IPS-15b (cell line): ENCODE measurements around the gene RAP1GAP2.

Experiments used
- H3K27me3 ChIP-seq: one replicate; pipeline ENCODE4 v1.6.1; 2013; ENCODE audit warnings: low read length; ENCODE audit not compliant: control insufficient read depth, insufficient read depth
- H3K36me3 ChIP-seq: one replicate; pipeline ENCODE4 v1.6.1; 2013; ENCODE audit warnings: low read length; ENCODE audit not compliant: control insufficient read depth, insufficient read depth
- H3K4me1 ChIP-seq: one replicate; pipeline ENCODE4 v1.6.1; 2013; ENCODE audit warnings: mild to moderate bottlenecking, low read length; ENCODE audit not compliant: control insufficient read depth, insufficient read depth
- H3K4me3 ChIP-seq: one replicate; pipeline ENCODE4 v1.5.1; 2013; ENCODE audit warnings: low read depth, low read length
- H3K9ac ChIP-seq: one replicate; pipeline ENCODE4 v1.6.1; 2013; ENCODE audit warnings: low read depth, mild to moderate bottlenecking, low read length
- H3K9me3 ChIP-seq: one replicate; pipeline ENCODE4 v1.6.1; 2013; ENCODE audit warnings: mild to moderate bottlenecking, low read length; ENCODE audit not compliant: control insufficient read depth, insufficient read depth

The RAP1GAP2 gene

GRCh38 chr17:2898255-2898926, 102.2 kb downstream of the RAP1GAP2 start:
- Histone ChIP-seq H3K4me3 (no peak overlapping the region), H3K9me3 (no peaks in the 10 kb centered on the region), H3K27me3 (no peaks in the 10 kb centered on the region), H3K9ac (no peak overlapping the region), H3K4me1 (peaks cover under 1% of the 10 kb centered on the region), H3K36me3 (peaks cover 2% of the 10 kb centered on the region)

GRCh38 chr17:2899906-2900305, 103.7 kb downstream of the RAP1GAP2 start:
- no peaks in the 10 kb centered on the region for H3K9me3 ChIP-seq
- H3K36me3 ChIP-seq, result peaks cover 5% of the 10 kb centered on the region
- H3K4me3 ChIP-seq, result no peak overlapping the region
- H3K9ac ChIP-seq, result no peak overlapping the region
- H3K4me1 ChIP-seq, result peaks cover 6% of the 10 kb centered on the region
- H3K27me3 ChIP-seq, result no peaks in the 10 kb centered on the region

GRCh38 chr17:2900842-2901241, 104.6 kb downstream of the RAP1GAP2 start:
- Histone ChIP-seq H3K4me3 (no peak overlapping the region), H3K36me3 (peaks cover 11% of the 10 kb centered on the region), H3K9ac (no peak overlapping the region), H3K4me1 (peaks cover 6% of the 10 kb centered on the region), H3K9me3 (no peaks in the 10 kb centered on the region), H3K27me3 (no peaks in the 10 kb centered on the region)

DNA sequence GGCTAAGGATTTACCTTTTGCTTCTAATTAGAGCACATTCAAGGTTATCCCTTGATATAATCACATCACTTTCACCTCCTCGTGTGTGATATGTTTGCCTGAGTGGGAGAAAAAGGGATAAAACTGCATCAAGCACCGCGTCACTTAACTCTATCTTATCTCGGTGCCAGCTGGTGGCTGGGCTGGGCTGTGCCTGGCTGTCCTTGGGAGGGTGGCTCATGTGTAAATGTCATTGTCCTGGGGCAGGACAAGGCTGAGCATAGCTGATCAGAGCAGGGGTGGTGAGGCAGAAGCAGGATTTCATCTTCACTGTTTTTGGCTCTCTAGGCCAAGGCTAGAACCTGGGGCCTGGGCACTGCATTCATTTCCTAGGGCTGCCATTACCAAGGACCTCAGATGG, 105.3 kb downstream of the RAP1GAP2 start:
- Histone ChIP-seq H3K36me3 (peaks cover 16% of the 10 kb centered on the region), H3K4me3 (no peak overlapping the region), H3K27me3 (no peaks in the 10 kb centered on the region), H3K9me3 (no peaks in the 10 kb centered on the region), H3K4me1 (peaks cover 6% of the 10 kb centered on the region), H3K9ac (no peak overlapping the region)

GRCh38 chr17:2902546-2902945, 106.3 kb downstream of the RAP1GAP2 start:
- H3K9ac ChIP-seq, result no peak overlapping the region
- no peaks in the 10 kb centered on the region for H3K9me3 ChIP-seq
- H3K27me3 ChIP-seq, result no peaks in the 10 kb centered on the region
- H3K4me1 ChIP-seq, result peaks cover 6% of the 10 kb centered on the region
- no peak overlapping the region for H3K4me3 ChIP-seq
- peaks cover 16% of the 10 kb centered on the region for H3K36me3 ChIP-seq

DNA sequence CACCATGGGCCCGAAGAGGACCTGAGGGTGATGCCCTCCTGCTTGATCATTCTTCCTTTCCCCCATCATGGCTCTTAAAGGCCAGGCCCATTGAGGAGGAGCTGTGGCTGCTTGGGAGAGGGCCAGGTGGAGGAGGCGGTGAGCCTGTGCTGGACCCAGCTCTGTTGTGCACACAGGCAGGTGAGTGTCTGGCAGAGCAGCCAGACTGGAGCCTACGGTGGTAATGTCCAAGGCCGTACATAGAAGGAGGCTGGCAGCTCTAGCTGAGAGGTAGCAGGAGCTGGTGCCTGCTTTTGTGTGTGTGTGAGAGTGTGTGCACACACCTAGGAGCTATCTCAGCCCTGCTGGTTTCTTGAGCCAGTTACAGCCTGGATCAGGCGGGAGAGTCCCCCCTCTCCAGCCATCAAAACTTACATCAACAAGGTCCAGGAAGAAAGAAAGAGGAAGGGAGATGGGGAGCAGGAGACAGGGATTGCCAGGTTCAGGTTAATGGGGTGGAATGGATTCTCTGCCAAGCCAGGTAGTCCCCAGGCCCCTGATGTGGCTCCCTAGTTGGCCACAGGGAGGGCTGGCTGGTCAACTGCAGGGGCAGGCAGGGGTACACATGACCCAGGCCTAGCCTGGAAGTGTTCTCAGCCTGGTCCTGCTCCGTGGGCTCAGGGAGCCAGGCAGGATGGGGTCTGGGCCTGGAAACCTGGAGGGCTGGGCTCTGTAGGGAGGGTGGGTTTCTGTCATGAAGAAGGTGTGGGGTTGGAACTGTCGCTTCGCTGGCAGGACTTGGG, 107.1 kb downstream of the RAP1GAP2 start:
- peaks cover 16% of the 10 kb centered on the region for H3K36me3 ChIP-seq
- H3K4me1 ChIP-seq, result peaks cover 6% of the 10 kb centered on the region
- no peak overlapping the region for H3K4me3 ChIP-seq
- H3K9me3 ChIP-seq, result no peaks in the 10 kb centered on the region
- peak overlapping the region; percentile 37 for H3K9ac ChIP-seq
- H3K27me3 ChIP-seq, result no peaks in the 10 kb centered on the region

DNA sequence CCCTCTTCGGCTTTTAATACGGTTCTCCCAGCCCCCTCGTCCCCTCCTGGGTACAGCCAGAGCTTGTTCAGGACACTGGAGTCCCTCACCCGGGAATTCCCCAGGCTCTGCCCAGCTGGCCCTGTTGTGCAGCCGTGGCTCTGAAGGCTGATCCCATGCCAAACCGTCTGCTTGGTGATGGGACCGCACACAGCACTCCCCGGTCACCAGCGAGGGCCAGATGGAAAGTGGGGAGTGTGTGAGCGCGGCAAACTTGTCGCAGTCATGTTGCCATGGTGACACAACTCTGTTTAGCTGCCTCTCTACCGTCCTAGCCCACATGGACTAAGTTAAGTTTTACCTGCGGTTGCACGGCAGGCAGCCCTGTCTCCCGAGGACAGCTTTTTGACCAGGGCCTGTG, 107.9 kb downstream of the RAP1GAP2 start:
- no peak overlapping the region for H3K4me3 ChIP-seq
- no peak overlapping the region for H3K9ac ChIP-seq
- peaks cover 6% of the 10 kb centered on the region for H3K4me1 ChIP-seq
- no peaks in the 10 kb centered on the region for H3K9me3 ChIP-seq
- no peaks in the 10 kb centered on the region for H3K27me3 ChIP-seq
- H3K36me3 ChIP-seq, result peaks cover 17% of the 10 kb centered on the region

GRCh38 chr17:2905269-2905668, 109.0 kb downstream of the RAP1GAP2 start:
- Histone ChIP-seq H3K4me3 (no peak overlapping the region), H3K4me1 (peaks cover 6% of the 10 kb centered on the region), H3K9ac (no peak overlapping the region), H3K27me3 (no peaks in the 10 kb centered on the region), H3K36me3 (peaks cover 18% of the 10 kb centered on the region), H3K9me3 (no peaks in the 10 kb centered on the region)

DNA sequence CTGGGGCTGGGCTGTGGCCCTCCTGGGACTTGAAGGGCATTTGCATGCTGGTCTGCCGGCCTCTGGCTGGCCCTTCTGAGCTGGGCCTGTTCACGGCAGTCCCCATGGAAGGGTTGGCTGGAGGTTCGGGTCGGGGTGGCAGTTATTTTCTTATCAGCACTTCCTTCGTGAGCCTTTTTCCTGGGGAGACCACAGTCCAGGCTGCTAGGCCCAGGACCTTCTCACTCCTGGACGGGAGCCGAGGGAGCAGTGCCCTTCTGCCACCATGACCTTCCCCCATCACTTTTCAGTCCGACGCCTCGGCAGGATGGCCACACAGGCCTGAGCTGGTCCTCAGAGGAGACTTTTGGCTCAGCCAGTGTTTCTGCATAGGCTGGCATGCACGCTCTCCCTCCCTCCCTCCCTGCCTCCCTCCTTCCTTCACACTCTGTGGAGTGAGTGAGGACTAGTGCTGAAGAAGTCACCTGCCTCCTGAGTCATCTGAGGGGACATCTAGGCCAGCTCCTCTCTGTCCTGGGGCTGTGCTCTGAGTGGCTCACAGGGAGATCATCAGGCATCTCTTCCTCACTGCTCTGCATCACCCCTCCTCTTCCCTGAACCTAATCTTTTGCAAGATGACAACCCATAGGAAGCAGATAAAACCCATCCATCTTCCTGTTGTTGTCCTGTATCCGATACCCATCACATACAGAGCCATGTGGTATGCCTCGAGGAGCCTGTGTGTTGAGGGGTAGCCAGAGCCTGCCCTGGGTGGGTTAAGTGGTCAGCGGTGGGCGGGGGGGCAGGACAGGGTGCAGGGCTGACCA, 109.7 kb downstream of the RAP1GAP2 start:
- Histone ChIP-seq H3K9ac (no peak overlapping the region), H3K36me3 (peaks cover 18% of the 10 kb centered on the region), H3K27me3 (no peaks in the 10 kb centered on the region), H3K9me3 (no peaks in the 10 kb centered on the region), H3K4me3 (no peak overlapping the region), H3K4me1 (peaks cover 6% of the 10 kb centered on the region)

- H3K4me3 ChIP-seq, result no peak overlapping the region
- no peaks in the 10 kb centered on the region for H3K27me3 ChIP-seq
- no peaks in the 10 kb centered on the region for H3K9me3 ChIP-seq
- H3K9ac ChIP-seq, result no peak overlapping the region
- peaks cover 18% of the 10 kb centered on the region for H3K36me3 ChIP-seq
- peaks cover 6% of the 10 kb centered on the region for H3K4me1 ChIP-seq
These were observed 110.7 kb downstream of the RAP1GAP2 start for GRCh38 chr17:2906901-2907300.

GRCh38 chr17:2909175-2909845, 113.1 kb downstream of the RAP1GAP2 start:
- Histone ChIP-seq H3K36me3 (peaks cover 22% of the 10 kb centered on the region), H3K9ac (no peak overlapping the region)

More at GRCh38 chr17:2909175-2909845, 113.1 kb downstream of the RAP1GAP2 start:
- Histone ChIP-seq H3K4me1 (no peaks in the 10 kb centered on the region), H3K9me3 (no peaks in the 10 kb centered on the region), H3K4me3 (no peak overlapping the region), H3K27me3 (no peaks in the 10 kb centered on the region)
